Mesenchymal stem cell (in vitro differentiated cells and primary cell): Measurements from ENCODE around the gene CHCHD4.

Experiments used
- DNase-seq: peaks from one replicate; pipeline ENCODE4 v3.0.0-alpha.2; 2013
- H2AFZ ChIP-seq: one replicate; pipeline ENCODE4 v1.6.1; 2013; ENCODE audit warnings: low read depth, mild to moderate bottlenecking, control low read depth, inconsistent platforms, low read length, moderate library complexity
- H2AK5ac ChIP-seq: 2 replicates; pipeline ENCODE4 v1.6.1; 2013; ENCODE audit warnings: low read length, moderate library complexity, mild to moderate bottlenecking, inconsistent platforms; ENCODE audit not compliant: severe bottlenecking
- H2BK120ac ChIP-seq: one replicate; pipeline ENCODE4 v1.6.1; 2013; ENCODE audit warnings: low read depth, mild to moderate bottlenecking, inconsistent platforms, low read length, moderate library complexity
- H2BK12ac ChIP-seq, 2 experiments: one replicate each; pipeline ENCODE4 v1.6.1; 2013; ENCODE audit warnings: inconsistent platforms in 2 of 2, low read length in 2 of 2, mild to moderate bottlenecking in 2 of 2, moderate library complexity in 2 of 2, control low read depth in 1 of 2
- H2BK15ac ChIP-seq: one replicate; pipeline ENCODE4 v1.6.1; 2013; ENCODE audit warnings: mild to moderate bottlenecking, low read depth, inconsistent platforms; ENCODE audit not compliant: poor library complexity, severe bottlenecking
- H2BK5ac ChIP-seq: 2 replicates; pipeline ENCODE4 v1.6.1; 2013; ENCODE audit warnings: low read depth, mild to moderate bottlenecking, low read length, control low read depth, inconsistent platforms; ENCODE audit not compliant: poor library complexity, severe bottlenecking
- H3K14ac ChIP-seq, 2 experiments: one replicate each; pipeline ENCODE4 v1.6.1; 2013; ENCODE audit warnings: inconsistent platforms in 2 of 2, low read length in 2 of 2, control low read depth in 1 of 2, mild to moderate bottlenecking in 1 of 2, moderate library complexity in 1 of 2
- H3K18ac ChIP-seq, 2 experiments: one replicate each; pipeline ENCODE4 v1.6.1; 2013; ENCODE audit warnings: inconsistent platforms in 2 of 2, low read length in 2 of 2, control low read depth in 1 of 2, low read depth in 1 of 2, mild to moderate bottlenecking in 1 of 2
- H3K23ac ChIP-seq, 2 experiments: one replicate each; pipeline ENCODE4 v1.6.1; 2013; ENCODE audit warnings: inconsistent platforms in 2 of 2, low read length in 2 of 2, mild to moderate bottlenecking in 2 of 2, moderate library complexity in 2 of 2, control low read depth in 1 of 2
- H3K27ac ChIP-seq: 2 replicates; pipeline ENCODE4 v1.5.1; 2013; ENCODE audit warnings: mild to moderate bottlenecking, moderate library complexity, low read length, control low read depth, inconsistent platforms; ENCODE audit not compliant: poor library complexity, severe bottlenecking
- H3K27me3 ChIP-seq, 2 experiments: 2 replicates each; pipeline versions ENCODE4 v1.6.1 to v1.7.0; 2013; ENCODE audit warnings: low read length in 2 of 2, mild to moderate bottlenecking in 2 of 2, moderate library complexity in 2 of 2, control low read depth in 1 of 2, inconsistent platforms in 1 of 2; ENCODE audit not compliant: control insufficient read depth in 1 of 2, insufficient read depth in 1 of 2
- H3K36me3 ChIP-seq, 2 experiments: 2 replicates each; pipeline versions ENCODE4 v1.6.1 to v1.7.0; 2013; ENCODE audit warnings: low read length in 2 of 2, control low read depth in 1 of 2, inconsistent platforms in 1 of 2, low read depth in 1 of 2, mild to moderate bottlenecking in 1 of 2; ENCODE audit not compliant: insufficient read depth in 2 of 2, control insufficient read depth in 1 of 2
- H3K4ac ChIP-seq, 2 experiments: one replicate each; pipeline ENCODE4 v1.6.1; 2013; ENCODE audit warnings: inconsistent platforms in 2 of 2, low read length in 2 of 2, mild to moderate bottlenecking in 2 of 2, moderate library complexity in 2 of 2, control low read depth in 1 of 2, low read depth in 1 of 2
- H3K4me1 ChIP-seq: 2 replicates; pipeline ENCODE4 v1.6.1; 2013; ENCODE audit warnings: low read depth, low read length, control low read depth; ENCODE audit not compliant: control insufficient read depth, insufficient read depth
- H3K4me2 ChIP-seq: 2 replicates; pipeline ENCODE4 v1.6.1; 2013; ENCODE audit warnings: low read length, mild to moderate bottlenecking, inconsistent platforms; ENCODE audit not compliant: poor library complexity, severe bottlenecking
- H3K4me3 ChIP-seq, 2 experiments: 2 replicates each; pipeline versions ENCODE4 v1.5.1 to v1.7.0; 2013; ENCODE audit warnings: low read length in 2 of 2, mild to moderate bottlenecking in 2 of 2, control low read depth in 1 of 2, low read depth in 1 of 2; ENCODE audit not compliant: insufficient read depth in 1 of 2
- H3K79me1 ChIP-seq: replicated peaks from 2 replicates; pipeline ENCODE4 v1.6.1; 2013; ENCODE audit warnings: mild to moderate bottlenecking, control low read depth, low read length, inconsistent platforms; ENCODE audit not compliant: poor library complexity, severe bottlenecking
- H3K9ac ChIP-seq: 2 replicates; pipeline ENCODE4 v1.7.0; 2013; ENCODE audit warnings: mild to moderate bottlenecking, low read length, moderate library complexity
- H3K9me3 ChIP-seq: 2 replicates; pipeline ENCODE4 v1.7.0; 2013; ENCODE audit warnings: mild to moderate bottlenecking, low read length; ENCODE audit not compliant: control insufficient read depth
- H4K8ac ChIP-seq: one replicate; pipeline ENCODE4 v1.6.1; 2013; ENCODE audit warnings: inconsistent platforms, mild to moderate bottlenecking, low read length, moderate library complexity
- H4K91ac ChIP-seq: one replicate; pipeline ENCODE4 v1.6.1; 2013; ENCODE audit warnings: mild to moderate bottlenecking, low read length, inconsistent platforms
- WGBS: methylation state at CpG from one replicate; pipeline ENCODE4 v1.1.7; 2013; ENCODE audit warnings: mixed read lengths; 5-methylcytosine and 5-hydroxymethylcytosine counted together

CHCHD4 gene

DNA sequence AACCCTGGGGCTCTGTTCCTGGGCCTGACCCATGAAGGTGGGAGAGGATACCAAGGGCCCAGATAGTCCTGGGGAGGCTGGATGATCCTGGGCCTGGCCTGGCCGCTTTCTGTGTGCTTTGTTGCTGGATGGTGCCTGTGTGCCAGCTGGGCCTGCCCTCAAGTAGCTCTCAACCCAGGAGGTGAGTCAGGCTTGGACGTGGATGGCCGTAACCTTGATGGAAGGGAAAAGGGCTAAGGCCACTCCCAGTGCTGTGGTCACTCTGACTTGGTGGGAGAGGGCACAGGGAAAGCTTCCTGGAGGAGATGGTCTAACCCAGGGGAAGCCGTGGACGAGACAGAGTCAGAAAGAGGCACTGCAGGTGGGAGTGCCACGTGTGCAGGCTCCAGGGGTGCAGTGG is 9.6 kb upstream of the CHCHD4 start:
- Histone ChIP-seq H2AK5ac (no peak overlapping the region), H3K14ac (no peak overlapping the region), H3K4me2 (no peak overlapping the region), H3K4me1 (peaks cover 6% of the 10 kb centered on the region), H3K4ac (no peak overlapping the region), H3K27me3 (no peaks in the 10 kb centered on the region), H3K9me3 (no peaks in the 10 kb centered on the region), H3K27ac (no peak overlapping the region), H3K23ac (no peak overlapping the region), H2BK5ac (no peak overlapping the region), H3K9ac (no peak overlapping the region), H4K8ac (no peak overlapping the region), H2BK15ac (no peak overlapping the region), H2BK12ac (no peak overlapping the region), H2BK120ac (no peak overlapping the region), H3K18ac (no peak overlapping the region), H4K91ac (no peak overlapping the region), H3K79me1 (peaks cover 52% of the 10 kb centered on the region), H2AFZ (no peak overlapping the region), H3K36me3 (peaks cover 94 to 97% of the 10 kb centered on the region in 2 experiments), H3K4me3 (no peak overlapping the region)
- 91% methylated on average over 6 of the region's 6 CpGs for WGBS
- no peak for DNase-seq

DNA sequence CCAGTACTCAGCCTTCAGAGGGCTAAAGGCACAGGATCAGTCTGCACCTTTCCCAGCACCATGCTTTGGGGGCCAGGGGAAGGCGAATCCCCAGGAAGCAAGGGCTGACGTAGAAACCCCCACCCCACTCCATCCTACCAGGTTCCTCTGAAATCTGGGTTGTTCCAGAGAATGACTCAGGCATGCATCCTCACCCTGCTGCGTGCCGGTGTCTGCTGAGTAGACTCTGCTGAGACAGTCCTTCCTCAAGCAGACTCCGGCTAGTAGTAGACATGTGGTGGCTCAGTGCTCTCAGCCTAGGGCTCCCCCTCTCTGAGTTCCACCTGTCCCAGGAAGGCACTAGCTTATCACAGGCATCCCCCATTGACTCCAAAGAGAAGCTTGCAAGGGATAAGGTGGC is 9.2 kb upstream of the CHCHD4 start:
- H2BK12ac ChIP-seq: no peak overlapping the region
- H2BK120ac ChIP-seq: no peak overlapping the region
- no peak overlapping the region for H2AFZ ChIP-seq
- no peak overlapping the region for H4K91ac ChIP-seq
- peaks cover 6% of the 10 kb centered on the region for H3K4me1 ChIP-seq
- peaks cover 53% of the 10 kb centered on the region for H3K79me1 ChIP-seq
- no peak overlapping the region for H3K27ac ChIP-seq
- H3K9me3 ChIP-seq: no peaks in the 10 kb centered on the region
- H3K4me2 ChIP-seq: no peak overlapping the region
- H4K8ac ChIP-seq: no peak overlapping the region
- H3K36me3 ChIP-seq: peaks cover 91 to 96% of the 10 kb centered on the region in 2 experiments
- DNase-seq: no peak
- no peak overlapping the region for H2AK5ac ChIP-seq
- H3K4me3 ChIP-seq: no peak overlapping the region
- H3K9ac ChIP-seq: no peak overlapping the region
- no peak overlapping the region for H2BK15ac ChIP-seq
- H3K4ac ChIP-seq: no peak overlapping the region
- no peak overlapping the region for H2BK5ac ChIP-seq
- no peak overlapping the region for H3K18ac ChIP-seq
- no peaks in the 10 kb centered on the region for H3K27me3 ChIP-seq
- WGBS: over 99% methylated on average over 5 of the region's 5 CpGs
- H3K14ac ChIP-seq: no peak overlapping the region
- H3K23ac ChIP-seq: no peak overlapping the region

DNA sequence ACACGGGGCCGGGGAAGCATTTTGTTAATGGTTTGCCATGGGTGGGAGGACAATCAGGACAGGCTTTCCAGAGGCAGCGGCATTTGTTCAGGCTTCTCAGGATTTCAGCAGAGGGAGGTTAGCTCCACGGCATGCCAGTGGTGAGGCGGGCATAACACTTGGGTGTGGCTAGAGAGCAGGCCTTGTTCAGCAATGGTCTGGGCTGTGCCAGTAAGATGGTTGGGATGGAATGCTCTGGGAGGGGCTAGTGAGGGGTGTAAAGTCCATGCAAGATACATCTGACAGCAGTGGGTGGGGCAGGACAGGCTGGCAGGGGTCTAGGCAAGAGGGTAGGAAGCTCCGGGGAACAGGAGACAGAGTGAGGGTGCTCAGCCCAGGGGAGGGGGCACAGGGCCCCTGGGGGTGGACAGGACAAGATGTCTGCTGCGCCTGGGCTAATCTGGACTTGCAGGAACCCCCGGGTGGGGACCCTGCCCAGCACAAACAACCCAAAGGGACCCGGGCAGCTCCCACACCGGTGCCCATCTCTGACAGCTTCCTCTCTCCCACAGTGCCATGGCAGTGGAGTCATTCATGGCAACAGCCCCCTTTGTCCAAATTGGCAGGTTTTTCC is 8.6 kb upstream of the CHCHD4 start:
- Histone ChIP-seq H3K79me1 (peaks cover 58% of the 10 kb centered on the region), H4K8ac (no peak overlapping the region), H3K4ac (no peak overlapping the region), H3K18ac (no peak overlapping the region), H3K4me3 (no peak overlapping the region), H2BK5ac (no peak overlapping the region), H4K91ac (no peak overlapping the region), H3K9me3 (no peaks in the 10 kb centered on the region), H2AK5ac (no peak overlapping the region), H3K36me3 (peaks cover 87 to 96% of the 10 kb centered on the region in 2 experiments), H2AFZ (no peak overlapping the region), H3K23ac (no peak overlapping the region), H3K4me1 (peaks cover 6% of the 10 kb centered on the region), H2BK15ac (no peak overlapping the region), H2BK120ac (no peak overlapping the region), H3K4me2 (no peak overlapping the region), H3K14ac (no peak overlapping the region), H3K27ac (no peak overlapping the region), H2BK12ac (no peak overlapping the region), H3K9ac (no peak overlapping the region), H3K27me3 (no peaks in the 10 kb centered on the region)
- 96% methylated on average over 10 of the region's 10 CpGs for WGBS
- no peak for DNase-seq

DNA sequence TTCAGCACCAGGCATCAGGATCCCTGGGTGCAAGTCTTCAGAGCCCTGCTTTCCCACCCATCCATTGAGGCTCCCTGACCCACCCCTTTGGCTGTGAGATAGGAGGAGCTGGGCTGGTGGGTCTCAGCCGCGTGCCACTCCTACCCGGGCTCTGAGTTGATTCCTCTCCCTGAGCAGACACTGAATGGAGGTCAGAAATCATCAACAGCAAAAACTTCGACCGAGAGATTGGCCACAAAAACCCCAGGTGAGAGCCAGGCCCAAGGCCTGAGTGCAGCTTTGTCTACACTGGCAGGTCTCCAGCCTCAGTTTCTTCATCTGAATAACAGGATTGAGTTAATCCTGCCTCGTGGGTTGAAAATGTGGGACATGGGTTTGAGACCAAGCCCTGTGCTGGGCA is 8.0 kb upstream of the CHCHD4 start:
- Histone ChIP-seq H2AFZ (no peak overlapping the region), H3K9me3 (no peaks in the 10 kb centered on the region), H3K27me3 (no peaks in the 10 kb centered on the region), H4K8ac (no peak overlapping the region), H2AK5ac (no peak overlapping the region), H3K79me1 (peaks cover 61% of the 10 kb centered on the region), H3K4me1 (peaks cover 6% of the 10 kb centered on the region), H3K4me2 (no peak overlapping the region), H3K23ac (no peak overlapping the region), H3K18ac (no peak overlapping the region), H2BK15ac (no peak overlapping the region), H3K4me3 (no peak overlapping the region), H3K14ac (no peak overlapping the region), H4K91ac (no peak overlapping the region), H3K27ac (no peak overlapping the region), H3K4ac (no peak overlapping the region), H2BK120ac (no peak overlapping the region), H2BK5ac (no peak overlapping the region), H3K36me3 (peaks cover 89 to 96% of the 10 kb centered on the region in 2 experiments), H2BK12ac (no peak overlapping the region), H3K9ac (no peak overlapping the region)
- no peak for DNase-seq
- WGBS: 95% methylated on average over 6 of the region's 6 CpGs
